ENCODE results near the gene PNMA8A.

Gene PNMA8A

DNA sequence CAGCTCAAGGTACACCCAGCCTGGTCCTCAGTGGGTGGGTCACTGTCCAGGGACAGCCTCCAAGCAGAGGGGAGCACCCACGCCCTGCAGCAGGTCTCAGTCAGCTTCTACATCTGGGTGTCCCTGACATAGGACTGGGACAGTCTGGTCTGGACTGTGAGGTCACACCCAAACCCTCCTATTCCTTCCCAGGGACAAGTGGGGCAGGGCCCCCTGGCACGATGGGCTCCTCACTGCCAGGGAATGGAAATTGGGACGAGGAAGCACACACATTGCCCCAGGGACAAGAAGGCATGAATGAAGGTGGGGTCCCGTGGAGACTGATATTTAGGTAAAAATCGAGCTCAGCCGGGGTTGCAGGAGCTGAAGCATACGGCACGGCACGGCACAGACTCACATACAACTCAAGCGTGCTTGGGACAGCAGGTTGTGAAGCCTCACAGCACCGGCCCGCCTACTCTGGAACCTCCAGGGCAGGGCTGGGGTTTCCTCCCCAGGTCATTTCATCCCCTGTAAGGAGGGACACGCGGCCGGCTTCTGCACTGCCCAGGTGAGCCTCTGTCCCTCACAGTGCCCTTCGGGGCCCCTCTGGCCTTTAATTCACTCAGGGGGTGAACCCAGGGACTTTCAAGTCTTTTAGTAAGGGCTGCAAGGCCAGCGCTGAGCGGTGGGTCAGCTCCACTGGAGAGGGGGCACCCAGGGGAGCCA is 20.8 kb upstream of the PNMA8A start:
- Histone ChIP-seq H3K27me3 (ENCODE audit: insufficient read depth, low read length) (no peaks in the 10 kb centered on the region; the same call in 1 of the 2 replicates), H3K4me1 (ENCODE audit: control insufficient read depth, insufficient read depth, low read length, unreplicated experiment) (no peaks in the 10 kb centered on the region), H3K36me3 (ENCODE audit: insufficient read depth, low read length) (no peaks in the 10 kb centered on the region), H2AFZ (ENCODE audit: low read length, unreplicated experiment) (no peak overlapping the region), H3K27ac (ENCODE audit: low read depth, low read length) (no peak overlapping the region), H3K4me3 (ENCODE audit: low read depth, low read length) (no peak overlapping the region), H3K79me2 (ENCODE audit: control insufficient read depth, insufficient read depth, low read length, unreplicated experiment) (no peaks in the 10 kb centered on the region)

DNA sequence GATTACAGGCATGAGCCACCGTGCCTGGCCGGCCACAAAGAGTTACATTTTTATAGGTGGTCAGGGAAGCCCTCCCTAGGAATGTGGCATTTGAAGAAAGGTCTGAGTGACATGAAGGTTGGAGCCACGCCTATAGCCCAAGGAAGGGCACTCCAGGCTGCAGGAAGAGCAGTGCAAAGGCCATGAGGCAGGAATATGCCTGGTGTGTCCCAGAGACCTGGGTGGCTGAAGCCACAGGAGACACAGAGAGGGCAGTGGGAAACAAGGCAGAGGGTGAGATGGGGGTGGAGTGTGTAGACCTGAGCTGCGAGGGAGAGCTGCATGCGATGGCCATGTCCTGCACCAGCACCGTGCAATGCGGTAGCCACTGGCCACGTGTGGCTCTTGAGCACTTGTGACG is 19.4 kb upstream of the PNMA8A start:
- H3K36me3 ChIP-seq (ENCODE audit: insufficient read depth, low read length), result no peaks in the 10 kb centered on the region
- H2AFZ ChIP-seq (ENCODE audit: low read length, unreplicated experiment), result no peak overlapping the region
- H3K27me3 ChIP-seq (ENCODE audit: insufficient read depth, low read length), result no peaks in the 10 kb centered on the region; the same call in 1 of the 2 replicates
- H3K79me2 ChIP-seq (ENCODE audit: control insufficient read depth, insufficient read depth, low read length, unreplicated experiment), result no peaks in the 10 kb centered on the region
- H3K4me3 ChIP-seq (ENCODE audit: low read depth, low read length), result no peak overlapping the region
- no peaks in the 10 kb centered on the region for H3K4me1 ChIP-seq (ENCODE audit: control insufficient read depth, insufficient read depth, low read length, unreplicated experiment)
- H3K27ac ChIP-seq (ENCODE audit: low read depth, low read length), result no peak overlapping the region

DNA sequence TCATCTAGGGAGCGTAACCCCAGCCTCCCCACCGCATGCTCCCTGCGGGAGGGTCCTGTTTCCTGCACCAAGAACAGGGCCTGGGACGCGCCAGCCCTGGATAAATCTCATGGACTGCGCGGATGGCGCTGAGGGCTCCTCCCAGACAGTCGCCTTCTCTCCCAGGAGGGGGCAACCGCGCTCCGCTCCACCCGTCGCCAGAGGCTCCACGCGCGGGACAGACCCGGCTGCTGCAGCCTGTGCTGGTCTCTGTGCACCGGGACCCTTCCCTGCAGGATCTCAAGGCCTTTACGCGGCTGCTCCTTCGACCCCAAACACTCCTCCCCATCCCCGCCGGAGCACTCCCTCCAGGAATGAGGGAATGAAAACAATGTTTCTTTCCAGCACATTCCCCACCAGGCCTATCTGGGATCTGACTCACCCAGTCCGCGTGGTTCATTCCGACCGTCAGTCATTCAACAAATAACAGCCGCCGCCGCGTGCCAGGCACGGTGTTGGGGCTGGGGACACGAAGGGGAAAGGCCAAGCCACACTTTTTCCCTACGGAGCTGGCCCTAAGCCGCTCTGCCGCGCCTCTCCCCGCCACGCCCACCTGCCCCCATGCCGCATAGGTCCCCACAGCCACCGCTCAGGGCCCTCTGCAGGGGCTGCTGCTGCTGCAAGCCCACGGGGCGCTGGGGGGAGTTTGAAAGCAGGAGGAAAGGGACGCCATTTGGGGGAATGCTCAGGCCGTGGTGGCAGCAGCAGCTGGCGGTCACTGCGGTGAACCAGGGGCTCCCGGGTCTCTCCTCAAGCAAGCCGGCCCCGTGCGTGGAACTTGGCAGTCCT is 18.3 kb upstream of the PNMA8A start:
- Histone ChIP-seq H3K27me3 (ENCODE audit: insufficient read depth, low read length) (no peaks in the 10 kb centered on the region; the same call in 1 of the 2 replicates), H3K36me3 (ENCODE audit: insufficient read depth, low read length) (no peaks in the 10 kb centered on the region), H2AFZ (ENCODE audit: low read length, unreplicated experiment) (no peak overlapping the region), H3K4me3 (ENCODE audit: low read depth, low read length) (no peak overlapping the region), H3K4me1 (ENCODE audit: control insufficient read depth, insufficient read depth, low read length, unreplicated experiment) (no peaks in the 10 kb centered on the region), H3K27ac (ENCODE audit: low read depth, low read length) (no peak overlapping the region), H3K79me2 (ENCODE audit: control insufficient read depth, insufficient read depth, low read length, unreplicated experiment) (no peaks in the 10 kb centered on the region)

DNA sequence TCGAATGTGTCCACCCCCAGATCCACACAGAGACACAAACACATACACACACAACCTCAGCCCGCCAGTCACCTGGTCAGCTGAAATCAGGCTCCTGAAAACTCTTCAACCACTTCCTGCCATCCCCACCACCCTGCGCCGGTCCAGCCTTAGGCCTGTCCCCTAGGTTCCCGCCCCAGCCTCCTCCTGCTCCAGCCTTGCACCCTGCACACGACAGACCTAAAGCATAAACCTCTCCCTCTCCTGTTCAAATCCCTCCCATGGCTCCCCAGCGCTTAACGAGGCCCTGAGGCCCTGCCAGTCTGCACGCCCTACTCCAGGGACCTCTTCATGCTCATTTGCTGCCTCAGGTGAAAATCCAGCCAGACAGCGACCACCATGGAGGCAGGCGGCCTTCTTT is 17.2 kb upstream of the PNMA8A start:
- Histone ChIP-seq H3K36me3 (ENCODE audit: insufficient read depth, low read length) (no peaks in the 10 kb centered on the region), H2AFZ (ENCODE audit: low read length, unreplicated experiment) (no peak overlapping the region), H3K27ac (ENCODE audit: low read depth, low read length) (no peak overlapping the region), H3K27me3 (ENCODE audit: insufficient read depth, low read length) (no peaks in the 10 kb centered on the region; the same call in 1 of the 2 replicates), H3K4me3 (ENCODE audit: low read depth, low read length) (no peak overlapping the region), H3K4me1 (ENCODE audit: control insufficient read depth, insufficient read depth, low read length, unreplicated experiment) (no peaks in the 10 kb centered on the region), H3K79me2 (ENCODE audit: control insufficient read depth, insufficient read depth, low read length, unreplicated experiment) (no peaks in the 10 kb centered on the region)

DNA sequence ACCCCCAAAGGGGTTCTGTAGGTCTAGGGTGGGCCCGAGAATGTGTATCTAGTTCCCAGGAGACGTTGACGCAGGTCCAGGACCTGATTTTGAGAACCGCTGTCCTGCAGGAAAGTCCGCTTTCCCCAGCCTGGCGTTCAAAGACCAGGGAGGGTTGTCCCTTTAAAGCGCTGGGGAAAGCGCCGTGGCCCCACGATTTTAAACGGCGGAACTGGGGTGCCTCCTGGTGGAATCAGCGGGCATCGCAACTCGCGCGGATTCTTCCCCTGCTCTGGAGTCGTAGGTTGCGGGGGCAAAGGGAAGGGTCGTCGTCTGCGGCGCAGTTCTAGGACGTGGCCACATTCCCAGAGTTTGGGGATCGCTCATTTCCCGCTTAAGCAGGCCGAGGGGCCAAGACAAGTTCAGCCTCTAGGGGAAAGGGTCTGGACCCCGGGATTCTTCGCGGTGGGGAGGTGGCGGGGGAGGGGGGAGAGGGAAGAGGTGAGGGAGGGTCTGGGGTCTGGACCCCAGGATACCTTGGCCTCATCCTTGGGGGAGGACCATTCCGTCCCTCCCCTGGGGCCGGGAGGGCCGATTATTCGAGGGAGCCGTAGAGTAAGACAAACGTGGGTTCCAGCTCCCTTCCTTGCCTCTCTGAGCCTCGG is 16.6 kb upstream of the PNMA8A start:
- H2AFZ ChIP-seq (ENCODE audit: low read length, unreplicated experiment), result peak overlapping the region; percentile 83
- H3K36me3 ChIP-seq (ENCODE audit: insufficient read depth, low read length), result no peaks in the 10 kb centered on the region
- no peaks in the 10 kb centered on the region for H3K79me2 ChIP-seq (ENCODE audit: control insufficient read depth, insufficient read depth, low read length, unreplicated experiment)
- no peak overlapping the region for H3K27ac ChIP-seq (ENCODE audit: low read depth, low read length)
- no peaks in the 10 kb centered on the region for H3K4me1 ChIP-seq (ENCODE audit: control insufficient read depth, insufficient read depth, low read length, unreplicated experiment)
- H3K4me3 ChIP-seq (ENCODE audit: low read depth, low read length), result peak overlapping the region; percentile 76
- H3K27me3 ChIP-seq (ENCODE audit: insufficient read depth, low read length), result no peaks in the 10 kb centered on the region; the same call in 1 of the 2 replicates

DNA sequence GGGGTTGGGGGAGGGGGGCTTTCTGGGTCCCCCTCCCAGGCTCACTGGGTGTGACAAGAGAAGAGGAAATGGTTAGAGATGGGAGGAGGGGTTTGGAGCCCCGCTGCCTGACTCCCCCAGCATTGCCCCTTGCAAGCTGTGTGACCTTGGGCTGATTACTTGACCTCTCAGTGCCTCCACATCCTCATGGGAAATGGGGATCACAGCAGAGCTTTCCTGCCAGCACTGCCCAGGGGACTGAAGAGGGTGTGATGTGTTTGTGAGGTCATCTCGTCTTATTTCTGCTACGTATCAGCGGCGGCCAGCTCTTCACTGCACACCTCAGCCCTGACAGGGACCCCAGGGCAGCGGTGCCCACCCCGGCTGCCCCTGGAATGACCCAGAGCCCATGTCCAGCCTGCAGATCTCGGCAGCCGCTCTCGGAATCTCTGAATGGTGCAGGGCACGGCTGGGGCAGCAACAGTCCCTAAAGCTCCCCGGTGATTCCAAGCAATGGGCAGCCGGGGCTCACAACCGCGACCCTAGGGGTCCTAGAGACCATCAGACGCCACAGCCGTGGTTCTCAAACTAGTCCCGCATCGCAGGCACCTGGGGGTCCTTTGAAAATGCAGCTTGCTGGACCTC is 15.9 kb upstream of the PNMA8A start:
- Histone ChIP-seq H3K4me1 (ENCODE audit: control insufficient read depth, insufficient read depth, low read length, unreplicated experiment) (no peaks in the 10 kb centered on the region), H3K4me3 (ENCODE audit: low read depth, low read length) (peak overlapping the region; percentile 76), H3K27ac (ENCODE audit: low read depth, low read length) (no peak overlapping the region), H3K79me2 (ENCODE audit: control insufficient read depth, insufficient read depth, low read length, unreplicated experiment) (no peaks in the 10 kb centered on the region), H3K27me3 (ENCODE audit: insufficient read depth, low read length) (no peaks in the 10 kb centered on the region; the same call in 1 of the 2 replicates), H2AFZ (ENCODE audit: low read length, unreplicated experiment) (peak overlapping the region; percentile 83), H3K36me3 (ENCODE audit: insufficient read depth, low read length) (no peaks in the 10 kb centered on the region)

DNA sequence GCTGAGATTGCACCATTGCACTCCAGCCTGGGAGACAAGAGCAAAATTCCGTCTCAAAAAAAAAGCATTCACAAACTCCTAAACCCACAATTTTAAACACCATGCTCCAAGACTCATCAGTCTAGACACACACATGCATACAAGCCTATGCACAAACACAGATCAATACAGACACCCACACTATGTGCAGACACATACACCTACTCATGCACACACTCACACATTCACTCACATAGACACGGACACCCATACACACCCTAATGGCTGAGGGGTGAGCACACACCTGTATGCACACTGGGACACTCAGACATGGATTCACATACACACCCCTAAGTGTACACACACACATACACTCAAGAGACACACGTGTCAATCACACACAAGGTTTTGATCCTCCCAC is 15.0 kb upstream of the PNMA8A start:
- no peak overlapping the region for H2AFZ ChIP-seq (ENCODE audit: low read length, unreplicated experiment)
- no peaks in the 10 kb centered on the region for H3K36me3 ChIP-seq (ENCODE audit: insufficient read depth, low read length)
- no peaks in the 10 kb centered on the region for H3K79me2 ChIP-seq (ENCODE audit: control insufficient read depth, insufficient read depth, low read length, unreplicated experiment)
- H3K4me3 ChIP-seq (ENCODE audit: low read depth, low read length), result no peak overlapping the region
- peaks cover 6% of the 10 kb centered on the region for H3K4me1 ChIP-seq (ENCODE audit: control insufficient read depth, insufficient read depth, low read length, unreplicated experiment)
- H3K27ac ChIP-seq (ENCODE audit: low read depth, low read length), result no peak overlapping the region
- no peaks in the 10 kb centered on the region for H3K27me3 ChIP-seq (ENCODE audit: insufficient read depth, low read length)

DNA sequence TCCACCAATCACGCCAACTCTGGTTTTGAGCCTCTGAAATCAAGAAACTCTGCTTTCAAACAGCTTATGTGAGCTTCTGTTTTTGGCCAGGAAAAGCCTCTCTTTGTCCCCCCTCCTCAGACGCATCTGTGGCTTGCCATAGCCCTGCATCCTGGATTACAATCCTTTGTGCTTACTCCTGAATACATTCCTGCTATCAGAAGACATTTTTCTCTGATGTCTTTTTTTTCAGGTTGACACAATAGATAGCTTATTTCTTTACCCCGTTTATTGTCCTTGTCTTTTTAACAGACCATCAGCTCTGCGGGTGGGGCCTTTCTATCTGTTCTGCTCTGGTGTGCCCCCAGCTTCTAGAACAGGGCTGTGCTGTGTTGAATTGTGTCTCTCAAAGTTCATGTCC is 13.3 kb upstream of the PNMA8A start:
- Histone ChIP-seq H3K36me3 (ENCODE audit: insufficient read depth, low read length) (no peaks in the 10 kb centered on the region), H2AFZ (ENCODE audit: low read length, unreplicated experiment) (no peak overlapping the region), H3K4me3 (ENCODE audit: low read depth, low read length) (no peak overlapping the region), H3K79me2 (ENCODE audit: control insufficient read depth, insufficient read depth, low read length, unreplicated experiment) (no peaks in the 10 kb centered on the region), H3K27ac (ENCODE audit: low read depth, low read length) (no peak overlapping the region), H3K4me1 (ENCODE audit: control insufficient read depth, insufficient read depth, low read length, unreplicated experiment) (peaks cover 15% of the 10 kb centered on the region), H3K27me3 (ENCODE audit: insufficient read depth, low read length) (no peaks in the 10 kb centered on the region)

DNA sequence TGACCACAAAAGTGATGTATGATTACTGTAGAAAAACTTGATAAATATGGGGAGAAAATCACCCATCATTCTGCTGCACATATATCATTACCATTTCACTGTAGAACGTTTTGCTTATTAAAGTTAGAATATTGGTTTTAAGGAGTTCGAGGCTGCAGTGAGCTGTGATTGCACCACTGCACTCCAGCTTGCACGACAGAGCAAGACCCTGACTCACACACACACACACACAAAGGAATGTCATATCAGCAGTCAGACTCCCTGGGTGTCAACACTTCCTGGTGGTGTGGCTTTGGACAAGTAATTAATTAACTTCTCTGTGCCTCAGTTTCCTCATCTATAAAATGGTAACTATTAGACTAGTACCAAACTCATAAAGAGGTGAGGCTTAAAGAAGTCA is 11.3 kb upstream of the PNMA8A start:
- Histone ChIP-seq H3K36me3 (ENCODE audit: insufficient read depth, low read length) (no peaks in the 10 kb centered on the region), H3K27me3 (ENCODE audit: insufficient read depth, low read length) (no peaks in the 10 kb centered on the region), H2AFZ (ENCODE audit: low read length, unreplicated experiment) (no peak overlapping the region), H3K79me2 (ENCODE audit: control insufficient read depth, insufficient read depth, low read length, unreplicated experiment) (no peaks in the 10 kb centered on the region), H3K4me3 (ENCODE audit: low read depth, low read length) (no peak overlapping the region), H3K27ac (ENCODE audit: low read depth, low read length) (no peak overlapping the region), H3K4me1 (ENCODE audit: control insufficient read depth, insufficient read depth, low read length, unreplicated experiment) (peaks cover 15% of the 10 kb centered on the region)

DNA sequence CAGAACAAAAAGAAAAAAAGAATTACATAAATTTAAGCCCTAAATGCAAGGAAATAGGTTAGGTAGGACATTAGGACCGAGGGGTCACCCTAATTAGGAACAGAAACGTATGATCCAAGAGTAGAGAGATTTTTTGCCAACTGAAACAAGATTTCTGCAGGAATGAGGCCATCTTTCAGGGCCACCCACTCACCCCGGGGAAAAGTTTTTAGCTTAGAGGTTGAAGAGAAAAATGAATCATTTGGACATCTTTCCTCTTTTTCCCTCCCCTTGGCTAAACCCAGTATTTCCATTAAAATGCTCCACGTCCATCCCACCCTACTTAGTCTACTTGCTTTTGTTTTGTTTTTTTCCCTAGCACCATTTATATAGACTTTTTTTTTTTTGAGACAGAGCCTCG is 10.6 kb upstream of the PNMA8A start:
- Histone ChIP-seq H3K79me2 (ENCODE audit: control insufficient read depth, insufficient read depth, low read length, unreplicated experiment) (no peaks in the 10 kb centered on the region), H3K27ac (ENCODE audit: low read depth, low read length) (peak overlapping the region; percentile 68), H3K4me3 (ENCODE audit: low read depth, low read length) (0 out of 2 replicates have a peak overlapping the region, but pooled peaks have one; percentile 6), H3K4me1 (ENCODE audit: control insufficient read depth, insufficient read depth, low read length, unreplicated experiment) (peaks cover 15% of the 10 kb centered on the region), H3K27me3 (ENCODE audit: insufficient read depth, low read length) (no peaks in the 10 kb centered on the region), H3K36me3 (ENCODE audit: insufficient read depth, low read length) (no peaks in the 10 kb centered on the region), H2AFZ (ENCODE audit: low read length, unreplicated experiment) (peak overlapping the region; percentile 87)

All from ACC112 (cell line).